HCT116 (cell line): ENCODE data around the gene DLX4. TPM values are rescaled to one million over a fixed set of nuclear protein-coding genes. Genes with fewer than 3 reads are reported as not detected.

Source experiments
- ATAC-seq: fragments of 200-7000 bp; cut with Tn5 transposase; 2 replicates; pipeline ENCODE4 v1.9.1; 2020; ENCODE audit warnings: mild to moderate bottlenecking, moderate library complexity
- BruUV-seq: library from RNA; stranded (reverse); fragments of 400-500 nt; replicated peaks from 2 replicates; lab custom pipeline; 2021; lab: Mats Ljungman, UMichigan
- CTCF ChIA-PET: fragments of 300-600 bp; sonication (Branson Sonifier 250); formaldehyde crosslinking; loops from one replicate; lab custom pipeline; 2021; ENCODE audit warnings: antibody characterized with exemption; lab: Charles Lee
- POLR2A ChIA-PET: fragments of 300-600, 350-600 bp; sonication (Branson Sonifier 250); formaldehyde crosslinking; loops from one replicate; lab custom pipeline; 2021; ENCODE audit warnings: antibody characterized with exemption; lab: Charles Lee
- RAD21 ChIA-PET, 2 experiments: fragments of 300-600 bp; sonication (Branson Sonifier 250); formaldehyde crosslinking; loops; one replicate each; lab custom pipeline; 2023; ENCODE audit warnings: low total read pairs in 2 of 2; ENCODE audit not compliant: uncharacterized antibody in 2 of 2, unreplicated experiment in 2 of 2, low non-redundant PET in 1 of 2; lab: Charles Lee
- DNase-seq: peaks from one replicate; pipeline ENCODE4 v3.0.0-alpha.2; 2010; ENCODE audit warnings: low read depth, low spot score
- H2AFZ ChIP-seq: fragments of 200-600 bp; shearing (Covaris generic), sonication (generic); 2 replicates; pipeline ENCODE4 v1.6.1; 2017; ENCODE audit warnings: low read depth, mixed run types, mixed read lengths, antibody characterized with exemption, low read length; ENCODE audit not compliant: poor library complexity, severe bottlenecking
- H3K27ac ChIP-seq: 2 replicates; pipeline ENCODE4 v1.5.1; 2012; ENCODE audit warnings: low read depth, low read length
- H3K27me3 ChIP-seq: fragments of 200-600 bp; sonication (generic); 2 replicates; pipeline ENCODE4 v1.6.1; 2016; ENCODE audit warnings: mixed run types, low read length, mixed read lengths; ENCODE audit not compliant: insufficient read depth
- H3K36me3 ChIP-seq, 2 experiments: fragments of 200-500 bp in 1 of 2; fragments of 200-600 bp in 1 of 2; sonication (Bioruptor generic) in 1 of 2; sonication (generic) in 1 of 2; 2 replicates each; pipeline versions ENCODE4 v1.5.1 to v1.6.1; 2014 to 2016; ENCODE audit warnings: low read length in 2 of 2, inconsistent platforms in 1 of 2, mixed read lengths in 1 of 2, mixed run types in 1 of 2; ENCODE audit not compliant: insufficient read depth in 2 of 2, control insufficient read depth in 1 of 2
- H3K4me1 ChIP-seq, 2 experiments: fragments of 200-600 bp in 1 of 2; sonication (generic) in 1 of 2; 2 replicates each; pipeline versions ENCODE4 v1.5.1 to v1.6.1; 2012 to 2017; ENCODE audit warnings: low read length in 2 of 2, inconsistent platforms in 1 of 2, mild to moderate bottlenecking in 1 of 2, mixed read lengths in 1 of 2, mixed run types in 1 of 2, moderate library complexity in 1 of 2; ENCODE audit not compliant: insufficient read depth in 2 of 2, control insufficient read depth in 1 of 2
- H3K4me2 ChIP-seq: fragments of 200-600 bp; sonication (generic); 2 replicates; pipeline ENCODE4 v1.6.1; 2017; ENCODE audit warnings: mixed run types, low read length, mixed read lengths
- H3K4me3 ChIP-seq, 2 experiments: fragments of 200-600 bp in 1 of 2; sonication (generic) in 1 of 2; replicated peaks in 1 of 2; 2 replicates each; pipeline ENCODE4 v1.5.1; 2011 to 2016; ENCODE audit warnings: low read length in 2 of 2, control low read depth in 1 of 2, low read depth in 1 of 2, mild to moderate bottlenecking in 1 of 2, mixed read lengths in 1 of 2, mixed run types in 1 of 2
- H3K79me2 ChIP-seq: fragments of 200-600 bp; sonication (generic); 2 replicates; pipeline ENCODE4 v1.6.1; 2017; ENCODE audit warnings: mild to moderate bottlenecking, mixed run types, low read length, moderate library complexity, mixed read lengths; ENCODE audit not compliant: insufficient read depth
- H3K9ac ChIP-seq: fragments of 200-600 bp; sonication (generic); 2 replicates; pipeline ENCODE4 v1.6.1; 2016; ENCODE audit warnings: low read length, mixed read lengths
- H3K9me2 ChIP-seq: fragments of 200-600 bp; sonication (generic), shearing (Covaris generic); 2 replicates; pipeline ENCODE4 v1.6.1; 2017; ENCODE audit warnings: mixed run types, mild to moderate bottlenecking, moderate library complexity; ENCODE audit not compliant: insufficient read depth
- H3K9me3 ChIP-seq, 2 experiments: fragments of 200-500 bp in 1 of 2; fragments of 200-600 bp in 1 of 2; sonication (Bioruptor generic) in 1 of 2; sonication (generic) in 1 of 2; 2 replicates each; pipeline ENCODE4 v1.6.1; 2014 to 2017; ENCODE audit warnings: low read length in 2 of 2, mixed read lengths in 2 of 2, inconsistent platforms in 1 of 2, low read depth in 1 of 2, mild to moderate bottlenecking in 1 of 2, mixed run types in 1 of 2, moderate library complexity in 1 of 2; ENCODE audit not compliant: control insufficient read depth in 1 of 2, insufficient read depth in 1 of 2
- H4K20me1 ChIP-seq: fragments of 200-600 bp; sonication (generic), shearing (Covaris generic); 2 replicates; pipeline ENCODE4 v1.6.1; 2017; ENCODE audit warnings: mixed run types, mild to moderate bottlenecking, moderate library complexity; ENCODE audit not compliant: insufficient read depth
- ATF3 ChIP-seq: IDR thresholded peaks from 2 replicates; pipeline ENCODE4 v1.6.1; 2012
- CBX3 ChIP-seq: IDR thresholded peaks from 2 replicates; pipeline ENCODE4 v1.6.1; 2012; ENCODE audit warnings: low read depth
- CEBPB ChIP-seq: IDR thresholded peaks from 2 replicates; pipeline ENCODE4 v1.6.1; 2012; ENCODE audit warnings: low read depth
- EGR1 ChIP-seq: IDR thresholded peaks from 2 replicates; pipeline ENCODE4 v1.6.1; 2012; ENCODE audit warnings: low read depth
- EZH2phosphoT487 ChIP-seq: fragments of 200-600 bp; IDR thresholded peaks from 2 replicates; pipeline ENCODE4 v1.6.1; 2018; ENCODE audit warnings: antibody characterized with exemption, borderline replicate concordance
- FOSL1 ChIP-seq: IDR thresholded peaks from 2 replicates; pipeline ENCODE4 v1.6.1; 2012; ENCODE audit warnings: low read depth
- JUND ChIP-seq: IDR thresholded peaks from 2 replicates; pipeline ENCODE4 v1.6.1; 2012
- MAX ChIP-seq: IDR thresholded peaks from 2 replicates; pipeline ENCODE4 v1.6.1; 2012
- REST ChIP-seq: IDR thresholded peaks from 2 replicates; pipeline ENCODE4 v1.6.1; 2012; ENCODE audit warnings: low read depth
- SIN3A ChIP-seq: IDR thresholded peaks from 2 replicates; pipeline ENCODE4 v1.6.1; 2012; ENCODE audit warnings: low read depth
- TCF7L2 ChIP-seq: IDR thresholded peaks from 2 replicates; pipeline ENCODE4 v1.7.0; 2011; ENCODE audit warnings: borderline replicate concordance, inconsistent platforms; ENCODE audit not compliant: insufficient read depth, insufficient read length; ENCODE audit errors: extremely low read depth
- YY1 ChIP-seq: IDR thresholded peaks from 2 replicates; pipeline ENCODE4 v1.6.1; 2011; ENCODE audit warnings: low read length, low read depth, moderate library complexity, mild to moderate bottlenecking; ENCODE audit not compliant: insufficient replicate concordance; ENCODE audit errors: extremely low read depth
- ZBTB33 ChIP-seq: IDR thresholded peaks from 2 replicates; pipeline ENCODE4 v1.6.1; 2011; ENCODE audit warnings: mild to moderate bottlenecking, low read length, moderate library complexity; ENCODE audit not compliant: insufficient replicate concordance; ENCODE audit errors: extremely low read depth
- ZFX ChIP-seq: fragments of 450-650 bp; IDR thresholded peaks from 2 replicates; pipeline ENCODE4 v1.6.1; 2017
- intact Hi-C: fragments of 100-400 bp; cut with micrococcal nuclease; formaldehyde crosslinking; loops from 2 replicates; pipeline ENCODE4 v1.10.0; 2022
- total RNA-seq: library from RNA; stranded (reverse); gene quantifications from one replicate; pipeline ENCODE4 v1.2.1, GENCODE V29; 2021; ENCODE audit not compliant: unreplicated experiment

DLX4 gene
- total RNA-seq, 1 experiment from 2014 or later = 14.0 TPM

- no peak for TF ChIP-seq SIN3A
- TF ChIP-seq TCF7L2 = no peak
- Histone ChIP-seq H3K27ac (no peak overlapping the region), H3K9me3 (no peaks in the 10 kb centered on the region), H3K4me1 (peaks cover 19 to 23% of the 10 kb centered on the region in 2 experiments), H3K9ac (no peak overlapping the region), H3K4me2 (no peak overlapping the region), H2AFZ (no peak overlapping the region), H3K27me3 (peaks cover 21% of the 10 kb centered on the region; the same call in 1 of the 2 replicates), H4K20me1 (no peaks in the 10 kb centered on the region), H3K36me3 (no peaks in the 10 kb centered on the region), H3K4me3 (no peak overlapping the region), H3K79me2 (no peaks in the 10 kb centered on the region), H3K9me2 (no peaks in the 10 kb centered on the region)
- ChIA-PET CTCF (interaction anchor here (2.6 kb wide), 1 partner anchor 11 kb away, joined by 20 read pairs; no protein-coding TSS in a partner anchor), POLR2A (no interaction called here), RAD21 (no interaction called here)
- no TSS peak for BruUV-seq
- no peak for DNase-seq
- intact Hi-C loops = no loop called here
- ATAC-seq = no peak
These were observed 5.7 kb upstream of the DLX4 start for GRCh38 chr17:49963309-49963625.

- no peak for DNase-seq
- Histone ChIP-seq H3K27ac (no peak overlapping the region), H3K4me2 (no peak overlapping the region), H3K9ac (no peak overlapping the region), H2AFZ (no peak overlapping the region), H3K9me3 (no peaks in the 10 kb centered on the region), H3K9me2 (no peaks in the 10 kb centered on the region), H3K27me3 (peaks cover 21% of the 10 kb centered on the region; the same call in 1 of the 2 replicates), H3K4me3 (no peak overlapping the region), H3K79me2 (no peaks in the 10 kb centered on the region), H3K36me3 (no peaks in the 10 kb centered on the region), H3K4me1 (peaks cover 18 to 23% of the 10 kb centered on the region in 2 experiments), H4K20me1 (no peaks in the 10 kb centered on the region)
- no TSS peak for BruUV-seq
- intact Hi-C loops = no loop called here
- RAD21 ChIA-PET = no interaction called here
- CTCF ChIA-PET = interaction anchor here (0.8 to 1.3 kb wide), 2 partner anchors 11 to 34 kb away, joined by 3 to 4 read pairs; no protein-coding TSS in a partner anchor
- POLR2A ChIA-PET = no interaction called here
- ATAC-seq = no peak
- no peak for TF ChIP-seq ATF3
- TF ChIP-seq REST = no peak
- no peak for TF ChIP-seq SIN3A
- no peak for TF ChIP-seq MAX
- TF ChIP-seq FOSL1 = no peak
- no peak for TF ChIP-seq EZH2phosphoT487
- TF ChIP-seq CEBPB = no peak
- TF ChIP-seq EGR1 = no peak
- TF ChIP-seq ZFX = no peak
- no peak for TF ChIP-seq JUND
- TF ChIP-seq YY1 = no peak
- TF ChIP-seq TCF7L2 = no peak
- TF ChIP-seq ZBTB33 = no peak
- TF ChIP-seq CBX3 = no peak
These were observed 5.2 kb upstream of the DLX4 start for GRCh38 chr17:49963626-49964302.
